Spleen (tissue), 11 donors: ENCODE data around the gene SERPINA7. TPM values are rescaled to one million over a fixed set of nuclear protein-coding genes. Genes with fewer than 3 reads are reported as not detected.

Experiments
- DNase-seq: peaks from one replicate; pipeline ENCODE4 v3.0.0-alpha.2; 2020
- H3K27ac ChIP-seq, 8 donors: fragments of 200-600 bp; sonication (generic) in 7 of 8; 1 replicate in 4 of 8; 2 replicates in 4 of 8; pipeline versions ENCODE4 v1.5.0 to v1.8.0; 2016 to 2021; ENCODE audit warnings: inconsistent platforms in 4 of 8, mild to moderate bottlenecking in 4 of 8, moderate library complexity in 1 of 8
- H3K27me3 ChIP-seq, 7 donors: fragments of 200-600 bp; sonication (generic) in 6 of 7; replicated peaks in 1 of 7; 1 replicate in 4 of 7; 2 replicates in 3 of 7; pipeline versions ENCODE4 v1.5.0 to v1.8.0; 2016 to 2021; ENCODE audit warnings: inconsistent platforms in 3 of 7, mild to moderate bottlenecking in 1 of 7
- H3K36me3 ChIP-seq, 6 donors: fragments of 200-600 bp; sonication (generic) in 5 of 6; 1 replicate in 4 of 6; 2 replicates in 2 of 6; pipeline versions ENCODE4 v1.5.0 to v1.8.0; 2016 to 2021; ENCODE audit warnings: inconsistent platforms in 2 of 6
- H3K4me1 ChIP-seq, 6 donors: fragments of 200-600 bp; sonication (generic) in 5 of 6; 1 replicate in 3 of 6; 2 replicates in 3 of 6; pipeline versions ENCODE4 v1.5.0 to v1.8.0; 2016 to 2021; ENCODE audit warnings: inconsistent platforms in 3 of 6
- H3K4me3 ChIP-seq, 8 donors: fragments of 200-600 bp; sonication (generic) in 7 of 8; 1 replicate in 4 of 8; 2 replicates in 4 of 8; pipeline versions ENCODE4 v1.5.0 to v1.8.0; 2016 to 2021; ENCODE audit warnings: inconsistent platforms in 4 of 8, mild to moderate bottlenecking in 4 of 8, moderate library complexity in 2 of 8
- H3K9me3 ChIP-seq, 8 donors: fragments of 200-600 bp; sonication (generic) in 7 of 8; 1 replicate in 4 of 8; 2 replicates in 4 of 8; pipeline versions ENCODE4 v1.5.0 to v1.8.0; 2016 to 2021; ENCODE audit warnings: inconsistent platforms in 4 of 8
- CTCF ChIP-seq, 11 experiments: fragments of 200-600 bp in 7 of 11; fragments of 450-650 bp in 4 of 11; sonication (generic) in 4 of 11; IDR thresholded peaks in 8 of 11; conservative IDR thresholded peaks in 3 of 11; 1 replicate in 7 of 11; 2 replicates in 4 of 11; pipeline versions ENCODE4 v1.4.0 to v1.8.0; 2016 to 2021; ENCODE audit warnings: antibody characterized with exemption in 11 of 11, inconsistent platforms in 4 of 11, mild to moderate bottlenecking in 1 of 11
- POLR2A ChIP-seq, 3 donors: fragments of 450-650 bp; IDR thresholded peaks; one replicate each; pipeline ENCODE4 v1.5.1; 2017; ENCODE audit warnings: antibody characterized with exemption in 3 of 3, mild to moderate bottlenecking in 1 of 3
- POLR2AphosphoS5 ChIP-seq, 3 donors: sonication (generic); formaldehyde crosslinking; IDR thresholded peaks; one replicate each; pipeline ENCODE4 v1.5.1; 2017; ENCODE audit warnings: antibody characterized with exemption in 3 of 3
- WGBS, 5 donors: extraction: QIAGEN DNeasy Blood & Tissue Kit in 3 of 5; methylation state at CpG; one replicate each; pipeline versions ENCODE4 v1.1.5 to v1.1.7; 2013 to 2018; 5-methylcytosine and 5-hydroxymethylcytosine counted together
- intact Hi-C: fragments of 100-400 bp; cut with DNase I; formaldehyde crosslinking; loops from one replicate; pipeline ENCODE4 v1.15.0; 2023; ENCODE audit warnings: low total_unique reads
- polyA plus RNA-seq, 3 donors: library from polyadenylated mRNA; stranded (reverse); fragments of 200-250 nt; gene quantifications; one replicate each; pipeline ENCODE4 v1.2.1, GENCODE V29; 2013
- total RNA-seq, 7 donors: library from RNA; depleted of rRNA in 3 of 7; stranded (reverse); fragments of >200 nt in 3 of 7; fragmentation: NEBNext Ultra II Directional in 4 of 7; extraction: Animal tissue kit (Norgen Biotek cat#: 25700) in 4 of 7; gene quantifications; one replicate each; pipeline versions ENCODE4 v1.1.0 to v1.2.1, GENCODE V29; 2016 to 2021
- donor health status: healthy with polysubstance abuse.
- donor health status: DM: no; HTN: no; CAD: no; lungs with moderate emphysema.
- donor health status: DM: no; HTN: no; CAD: no.
- donor health status: Bipolar disorder and iron deficiency.
- donor health status: healthy.
- donor health status: DM: no; HTN: no; CAD: no.
- donor health status: DM: yes; HTN: yes; CAD: no.

Gene SERPINA7
- total and polyA plus RNA-seq, 10 donors, result not detected

GRCh38 chrX:106040861-106041260 is 2.3 kb upstream of the SERPINA7 start:
- no peak overlapping the region for H3K27ac ChIP-seq
- no peaks in the 10 kb centered on the region for H3K27me3 ChIP-seq
- TF ChIP-seq POLR2A (IDR thresholded peaks at IDR 0.05) (no peak), CTCF (IDR thresholded peaks at IDR 0.05 in 8 of 11, conservative IDR thresholded peaks at IDR 0.05 in 3 of 11) (no peak), POLR2AphosphoS5 (IDR thresholded peaks at IDR 0.05) (no peak)
- no peaks in the 10 kb centered on the region for H3K9me3 ChIP-seq
- 72 to 93% (median 79%) methylated on average over 4 of the region's 4 CpGs for WGBS, 5 donors
- no peak overlapping the region for H3K4me3 ChIP-seq
- no peaks in the 10 kb centered on the region for H3K4me1 ChIP-seq
- no peak for DNase-seq
- intact Hi-C loops, result no loop called here
- no peaks in the 10 kb centered on the region for H3K36me3 ChIP-seq

- DNase-seq, result no peak
- H3K27me3 ChIP-seq, result no peaks in the 10 kb centered on the region
- intact Hi-C loops, result no loop called here
- H3K27ac ChIP-seq, result no peak overlapping the region
- TF ChIP-seq POLR2AphosphoS5 (IDR thresholded peaks at IDR 0.05), result no peak
- TF ChIP-seq CTCF (IDR thresholded peaks at IDR 0.05 in 8 of 11, conservative IDR thresholded peaks at IDR 0.05 in 3 of 11), result no peak
- TF ChIP-seq POLR2A (IDR thresholded peaks at IDR 0.05), result no peak
- no peaks in the 10 kb centered on the region for H3K9me3 ChIP-seq
- WGBS, 5 donors, result 34 to 54% (median 46%) methylated on average over 2 of the region's 2 CpGs
- no peaks in the 10 kb centered on the region for H3K4me1 ChIP-seq
- no peaks in the 10 kb centered on the region for H3K36me3 ChIP-seq
- H3K4me3 ChIP-seq, result no peak overlapping the region
These were observed 1.4 kb upstream of the SERPINA7 start for GRCh38 chrX:106039920-106040319.

GRCh38 chrX:106037835-106038473 is 573 bp downstream of the SERPINA7 start:
- no peak for TF ChIP-seq CTCF (IDR thresholded peaks at IDR 0.05 in 8 of 11, conservative IDR thresholded peaks at IDR 0.05 in 3 of 11)
- no peak for TF ChIP-seq POLR2AphosphoS5 (IDR thresholded peaks at IDR 0.05)
- no peak for TF ChIP-seq POLR2A (IDR thresholded peaks at IDR 0.05)
- no peaks in the 10 kb centered on the region for H3K9me3 ChIP-seq
- no peak overlapping the region for H3K4me3 ChIP-seq
- intact Hi-C loops, result no loop called here
- H3K27ac ChIP-seq, result no peak overlapping the region
- no peaks in the 10 kb centered on the region for H3K4me1 ChIP-seq
- DNase-seq, result no peak
- H3K36me3 ChIP-seq, result no peaks in the 10 kb centered on the region
- WGBS, 5 donors, result 78 to 100% (median 100%) methylated on average over 1 of the region's 1 CpG
- no peaks in the 10 kb centered on the region for H3K27me3 ChIP-seq

- Histone ChIP-seq H3K9me3 (no peaks in the 10 kb centered on the region), H3K4me1 (no peaks in the 10 kb centered on the region), H3K27me3 (no peaks in the 10 kb centered on the region), H3K4me3 (no peak overlapping the region), H3K36me3 (no peaks in the 10 kb centered on the region), H3K27ac (no peak overlapping the region)
- intact Hi-C loops, result no loop called here
- TF ChIP-seq POLR2A (IDR thresholded peaks at IDR 0.05), result no peak
- TF ChIP-seq CTCF (IDR thresholded peaks at IDR 0.05 in 8 of 11, conservative IDR thresholded peaks at IDR 0.05 in 3 of 11), result no peak
- no peak for TF ChIP-seq POLR2AphosphoS5 (IDR thresholded peaks at IDR 0.05)
- 89 to 100% (median 91%) methylated on average over 1 of the region's 1 CpG for WGBS, 5 donors
- no peak for DNase-seq
These were observed 1.8 kb downstream of the SERPINA7 start for GRCh38 chrX:106036716-106037115.
